ENCODE results near the gene JAML.
A peak's percentile ranks its signal among the peaks of the same experiment; 100 is the strongest.
"Not testable (repeated sequence)": the region's sequence is repeated elsewhere in the genome, so short reads cannot be mapped to it uniquely, and the experiment has no call there.

The JAML gene

DNA sequence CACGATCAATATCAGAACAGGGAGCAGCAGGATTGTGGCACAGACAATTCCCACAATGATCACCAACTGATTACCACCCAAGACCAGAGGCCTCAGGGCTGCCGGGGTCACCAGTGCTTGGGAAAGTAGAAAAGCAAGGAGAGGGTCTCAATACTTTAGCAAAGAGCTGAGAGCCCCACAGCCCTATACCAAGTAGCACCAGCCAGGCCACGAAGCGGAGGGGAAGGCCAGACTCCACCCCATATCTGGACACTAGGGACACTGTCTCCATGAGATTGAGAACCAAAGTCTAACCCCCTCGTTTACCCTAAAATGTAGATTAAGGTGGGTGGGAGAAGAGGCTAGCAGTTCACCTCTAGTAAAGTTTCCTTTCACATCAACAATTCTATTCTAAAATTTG is 24.3 kb downstream of the JAML start:
- Mint-ChIP-seq H3K9me3 (no peaks in the 10 kb centered on the region), H3K4me1 (peaks cover 11% of the 10 kb centered on the region), H3K27ac (no peak overlapping the region), H3K4me3 (no peak overlapping the region), H3K36me3 (peaks cover under 1% of the 10 kb centered on the region), H3K27me3 (no peaks in the 10 kb centered on the region)
- peak; percentile 21 for ATAC-seq

DNA sequence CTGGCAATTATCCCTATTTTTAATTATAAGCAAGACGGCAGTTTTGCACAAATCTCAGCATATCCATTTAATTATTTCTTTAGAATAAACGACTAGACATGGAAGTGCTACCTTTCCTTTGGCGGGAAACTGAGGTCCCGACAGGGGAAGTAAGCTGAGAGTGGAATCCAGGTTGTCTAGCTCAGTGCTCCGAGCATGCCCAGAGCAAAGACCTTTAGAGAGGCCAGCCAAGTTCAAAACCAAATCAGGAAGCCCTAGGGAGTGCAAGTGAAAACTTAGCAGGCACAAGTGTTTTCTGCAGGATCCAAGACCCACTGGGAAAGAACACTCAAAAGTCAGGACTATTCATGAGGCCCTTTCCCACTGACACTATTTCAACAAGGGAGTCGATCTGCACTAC is 25.7 kb downstream of the JAML start:
- no peaks in the 10 kb centered on the region for H3K27me3 Mint-ChIP-seq
- H3K27ac Mint-ChIP-seq = peak overlapping the region; percentile 60
- peaks cover 1% of the 10 kb centered on the region for H3K36me3 Mint-ChIP-seq
- H3K4me1 Mint-ChIP-seq = peaks cover 13% of the 10 kb centered on the region
- no peak for ATAC-seq
- no peaks in the 10 kb centered on the region for H3K9me3 Mint-ChIP-seq
- H3K4me3 Mint-ChIP-seq = no peak overlapping the region

DNA sequence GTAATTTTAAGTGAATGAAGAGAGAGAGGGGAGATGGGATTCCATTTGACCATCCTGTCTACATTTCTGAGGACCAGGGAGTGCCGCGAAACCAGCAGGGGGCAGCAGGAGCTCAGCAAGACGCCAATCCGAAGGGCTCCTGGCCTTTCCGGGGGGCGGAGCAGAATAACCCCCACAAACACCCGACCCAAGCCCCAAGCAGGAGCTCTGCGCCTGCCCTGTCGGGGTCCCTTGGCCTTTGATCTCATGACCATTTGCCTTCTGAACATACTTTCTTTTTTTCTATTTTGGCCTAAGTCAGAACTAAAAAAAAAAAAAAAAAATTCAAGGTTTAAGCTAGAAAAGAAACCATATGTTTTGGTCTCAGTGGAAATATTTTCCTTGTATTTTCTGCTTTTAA is 26.4 kb downstream of the JAML start:
- no peaks in the 10 kb centered on the region for H3K27me3 Mint-ChIP-seq
- peaks cover 8% of the 10 kb centered on the region for H3K36me3 Mint-ChIP-seq
- peak overlapping the region; percentile 60 for H3K27ac Mint-ChIP-seq
- peaks cover 3% of the 10 kb centered on the region for H3K9me3 Mint-ChIP-seq
- H3K4me1 Mint-ChIP-seq = peaks cover 16% of the 10 kb centered on the region
- peak; percentile 80 for ATAC-seq
- H3K4me3 Mint-ChIP-seq = no peak overlapping the region

DNA sequence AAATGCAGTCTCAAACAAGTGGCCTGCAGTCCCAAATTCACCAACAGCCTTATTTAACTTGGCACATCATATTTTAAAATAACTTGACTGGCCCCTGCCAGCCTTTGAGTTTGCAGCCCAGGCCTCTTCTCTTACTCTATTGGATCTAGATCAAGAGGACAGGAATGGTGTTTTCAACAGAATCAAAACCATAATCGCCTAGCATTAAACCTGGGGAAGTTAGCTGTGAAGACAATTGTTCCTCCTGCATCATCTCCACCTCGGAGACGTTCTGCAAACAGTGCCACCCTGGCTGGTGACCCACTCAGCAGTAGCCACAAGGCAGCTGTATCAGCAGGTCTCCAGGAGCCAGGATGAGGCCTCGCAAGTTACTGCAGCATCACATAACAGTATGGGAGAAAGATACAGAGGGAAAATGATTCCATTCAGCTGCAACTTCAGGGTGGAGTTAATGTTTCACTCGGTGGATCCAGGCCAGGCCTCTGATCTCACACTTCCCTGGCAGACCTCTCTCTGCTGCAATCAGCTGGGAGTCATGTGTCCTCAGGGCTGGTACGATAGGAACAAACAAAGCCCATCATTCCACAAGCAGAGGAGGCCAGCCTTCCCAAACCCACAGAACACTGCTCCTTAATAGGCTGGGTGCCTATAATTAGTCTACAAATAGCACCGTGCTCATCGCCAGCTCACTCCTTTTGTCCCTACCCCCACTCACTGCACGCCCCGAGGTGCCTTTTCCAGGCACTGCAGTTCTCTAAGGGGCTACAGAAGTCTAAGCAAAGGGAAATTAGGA is 29.8 kb downstream of the JAML start:
- no peak for ATAC-seq
- H3K4me3 Mint-ChIP-seq = no peak overlapping the region
- peaks cover 18% of the 10 kb centered on the region for H3K36me3 Mint-ChIP-seq
- no peak overlapping the region for H3K27ac Mint-ChIP-seq
- H3K4me1 Mint-ChIP-seq = peaks cover 24% of the 10 kb centered on the region
- peaks cover 15% of the 10 kb centered on the region for H3K9me3 Mint-ChIP-seq
- H3K27me3 Mint-ChIP-seq = peaks cover 14% of the 10 kb centered on the region

DNA sequence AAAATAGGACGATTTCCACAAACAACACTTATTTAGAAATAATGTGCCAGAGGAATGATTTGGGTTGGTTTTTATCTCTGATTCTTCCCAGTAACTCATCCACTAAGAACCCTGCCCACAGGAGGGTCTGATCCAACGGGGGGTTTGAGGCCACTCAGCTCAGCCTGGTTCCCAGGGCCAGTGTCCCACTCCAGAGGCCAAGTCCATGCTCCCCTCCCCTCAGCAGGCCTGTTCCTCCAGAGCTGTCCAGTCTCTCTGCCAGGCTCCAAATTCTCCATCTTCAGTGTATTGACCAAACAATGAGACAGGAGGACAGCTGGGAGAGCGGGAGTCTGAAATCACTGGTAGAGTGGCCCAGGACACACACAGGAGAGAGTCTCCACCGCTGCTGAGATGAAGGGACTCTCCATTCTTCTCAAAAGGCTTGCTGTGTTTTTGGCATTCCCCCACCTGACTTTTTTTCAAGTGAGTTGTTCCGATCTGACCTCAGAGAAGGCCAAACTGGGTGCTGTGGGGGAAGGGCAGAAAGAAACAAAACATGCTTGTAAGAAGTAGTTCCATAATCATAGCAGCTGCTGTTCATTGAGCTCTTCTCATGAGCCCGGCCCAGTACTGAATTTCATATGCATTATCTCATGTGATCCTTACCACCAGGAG is 30.8 kb downstream of the JAML start:
- peaks cover 15% of the 10 kb centered on the region for H3K9me3 Mint-ChIP-seq
- H3K4me1 Mint-ChIP-seq = peaks cover 24% of the 10 kb centered on the region
- H3K4me3 Mint-ChIP-seq = no peak overlapping the region
- ATAC-seq = peak; percentile 24
- peaks cover 24% of the 10 kb centered on the region for H3K27me3 Mint-ChIP-seq
- peak overlapping the region; percentile 42 for H3K27ac Mint-ChIP-seq
- peaks cover 18% of the 10 kb centered on the region for H3K36me3 Mint-ChIP-seq

DNA sequence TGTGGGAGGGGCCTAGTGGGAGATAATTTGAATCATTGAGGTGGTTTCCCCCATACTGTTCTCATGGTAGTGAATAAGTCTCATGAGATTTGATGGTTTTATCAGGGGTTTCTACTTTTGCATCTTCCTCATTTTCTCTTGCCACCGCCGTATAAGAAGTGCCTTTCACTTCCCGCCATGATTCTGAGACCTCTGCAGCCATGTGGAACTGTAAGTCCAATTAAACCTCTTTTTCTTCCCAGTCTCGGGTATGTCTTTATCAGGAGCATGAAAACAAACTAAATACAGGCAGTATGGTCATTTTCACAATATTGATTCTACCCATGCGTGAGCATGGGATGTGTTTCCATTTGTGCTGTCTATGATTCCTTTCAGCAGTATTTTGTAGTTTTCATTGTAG is 32.0 kb downstream of the JAML start:
- H3K4me3 Mint-ChIP-seq = not testable (repeated sequence)
- peaks cover 18% of the 10 kb centered on the region for H3K36me3 Mint-ChIP-seq
- H3K9me3 Mint-ChIP-seq = peaks cover 17% of the 10 kb centered on the region

DNA sequence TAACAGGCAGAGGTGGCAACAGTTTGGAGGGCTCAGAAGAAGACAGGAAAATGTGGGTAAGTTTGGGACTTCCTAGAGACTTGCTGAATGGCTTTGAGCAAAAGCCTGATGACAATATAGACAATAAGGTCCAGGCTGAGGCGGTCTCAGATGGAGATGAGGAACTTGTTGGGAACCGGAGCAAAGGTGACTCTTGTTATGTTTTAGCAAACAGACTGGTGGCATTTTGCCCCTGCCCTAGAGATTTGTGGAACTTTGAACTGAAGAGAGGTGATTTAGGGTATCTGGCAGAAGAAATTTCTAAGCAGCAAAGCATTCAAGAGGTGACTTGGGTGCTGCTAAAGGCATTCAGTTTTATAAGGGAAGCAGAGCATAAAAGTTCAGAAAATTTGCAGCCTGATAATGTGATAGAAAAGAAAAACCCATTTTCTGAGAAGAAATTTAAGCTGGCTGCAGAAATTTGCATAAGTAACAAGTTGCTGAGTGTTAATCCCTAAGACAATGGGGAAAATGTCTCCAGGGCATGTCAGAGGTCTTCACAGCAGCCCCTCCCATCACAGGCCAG is 33.8 kb downstream of the JAML start:
- ATAC-seq, H3K27ac Mint-ChIP-seq, H3K4me3 Mint-ChIP-seq: not testable (repeated sequence)
- Mint-ChIP-seq H3K36me3 (peaks cover 18% of the 10 kb centered on the region), H3K9me3 (peaks cover 17% of the 10 kb centered on the region), H3K27me3 (peaks cover 46% of the 10 kb centered on the region), H3K4me1 (peaks cover 20% of the 10 kb centered on the region)

More for the DNA sequence above, 32.0 kb downstream of the JAML start:
- ATAC-seq, H3K27ac Mint-ChIP-seq: not testable (repeated sequence)
- Mint-ChIP-seq H3K27me3 (peaks cover 35% of the 10 kb centered on the region), H3K4me1 (peaks cover 13% of the 10 kb centered on the region)

DNA sequence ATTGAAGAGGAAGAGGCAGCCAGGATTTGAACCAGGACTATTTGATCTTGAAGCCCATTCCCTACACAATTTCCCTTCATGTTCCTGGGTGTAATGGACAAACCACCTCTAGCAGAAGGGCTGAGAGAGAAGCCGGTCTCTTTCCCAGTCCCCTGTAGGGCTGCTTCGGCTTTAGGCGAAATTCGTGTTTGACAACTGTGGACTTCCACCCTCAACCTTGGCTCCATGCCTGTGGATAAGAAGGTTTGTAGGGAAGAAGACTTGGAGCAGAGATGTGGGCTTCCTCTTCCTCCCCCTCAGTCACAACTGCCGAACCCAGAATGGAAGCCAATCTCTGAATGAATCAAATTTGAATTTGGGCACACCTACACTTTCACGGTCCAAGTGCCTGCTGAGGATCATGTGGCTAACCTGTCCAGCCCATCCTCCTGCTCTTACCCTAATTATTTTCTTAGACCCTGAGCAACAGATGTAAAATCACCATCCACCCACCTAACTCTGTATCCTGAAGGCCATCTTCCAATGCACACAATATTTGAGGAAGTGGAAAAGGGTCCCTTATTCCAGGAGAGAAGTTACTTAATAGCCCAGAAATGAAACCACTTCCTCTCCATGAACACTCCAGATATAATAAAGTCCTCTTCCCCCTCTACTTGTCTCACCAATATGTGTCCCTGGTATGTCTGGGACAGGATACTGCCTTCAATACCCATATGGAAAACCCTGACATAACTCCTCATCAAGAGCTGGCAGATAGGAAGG is 38.3 kb downstream of the JAML start:
- Mint-ChIP-seq H3K4me1 (peaks cover 7% of the 10 kb centered on the region), H3K4me3 (no peak overlapping the region), H3K27ac (no peak overlapping the region), H3K9me3 (peaks cover 8% of the 10 kb centered on the region), H3K27me3 (peaks cover 55% of the 10 kb centered on the region), H3K36me3 (no peaks in the 10 kb centered on the region)
- ATAC-seq = no peak

DNA sequence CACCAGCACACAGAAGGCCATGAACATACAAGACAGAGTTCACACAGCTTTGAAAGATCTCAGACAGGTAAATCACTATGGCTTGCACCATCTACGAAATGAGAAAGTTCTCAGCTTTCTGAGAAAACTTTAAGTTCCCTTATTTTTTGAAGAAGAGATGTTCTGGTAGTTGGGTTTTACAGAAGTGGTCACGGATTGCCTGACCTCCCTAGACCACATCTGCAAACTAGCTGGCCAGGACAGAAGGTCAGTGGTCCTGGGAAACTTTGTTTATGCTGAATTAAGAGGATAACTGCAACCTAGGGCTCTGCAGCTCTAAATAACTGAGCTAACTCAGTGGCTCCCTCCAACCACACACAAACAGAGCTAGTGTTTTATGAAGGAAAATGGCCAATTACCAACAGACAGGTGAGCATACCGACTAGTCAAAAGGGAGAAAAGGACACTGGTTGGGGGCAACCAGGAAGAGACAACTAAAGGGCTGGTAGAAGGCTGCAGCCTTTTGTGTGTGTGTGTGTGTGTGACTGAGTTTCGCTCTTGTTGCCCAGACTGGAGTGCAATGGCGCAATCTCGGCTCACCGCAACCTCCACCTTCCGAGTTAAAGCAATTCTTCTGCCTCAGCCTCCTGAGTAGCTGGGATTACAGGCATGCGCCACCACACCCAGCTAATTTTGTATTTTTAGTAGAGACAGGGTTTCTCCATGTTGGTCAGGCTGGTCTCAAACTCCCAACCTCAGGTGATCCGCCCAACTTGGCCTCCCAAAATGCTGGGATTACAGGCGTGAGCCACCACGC is 39.8 kb downstream of the JAML start:
- Mint-ChIP-seq H3K4me1 (peaks cover 7% of the 10 kb centered on the region), H3K4me3 (no peak overlapping the region), H3K36me3 (no peaks in the 10 kb centered on the region), H3K9me3 (peaks cover 4% of the 10 kb centered on the region), H3K27me3 (peaks cover 53% of the 10 kb centered on the region), H3K27ac (no peak overlapping the region)
- peak; percentile 66 for ATAC-seq

- not testable (repeated sequence) for H3K4me3 Mint-ChIP-seq, H3K27ac Mint-ChIP-seq, H3K4me1 Mint-ChIP-seq, ATAC-seq, H3K9me3 Mint-ChIP-seq, H3K36me3 Mint-ChIP-seq
- peaks cover 53% of the 10 kb centered on the region for H3K27me3 Mint-ChIP-seq
Observed at GRCh38 chr11:118183691-118184090, 41.1 kb downstream of the JAML start.

GRCh38 chr11:118180300-118180703 is 44.5 kb downstream of the JAML start:
- Mint-ChIP-seq H3K27me3 (peaks cover 55% of the 10 kb centered on the region), H3K4me3 (no peak overlapping the region), H3K27ac (no peak overlapping the region), H3K4me1 (no peaks in the 10 kb centered on the region), H3K9me3 (peaks cover 2% of the 10 kb centered on the region), H3K36me3 (no peaks in the 10 kb centered on the region)
- ATAC-seq = peak; percentile 16

- no peak overlapping the region for H3K4me3 Mint-ChIP-seq
- no peaks in the 10 kb centered on the region for H3K36me3 Mint-ChIP-seq
- H3K27ac Mint-ChIP-seq = no peak overlapping the region
- ATAC-seq = no peak
- H3K4me1 Mint-ChIP-seq = no peaks in the 10 kb centered on the region
- H3K27me3 Mint-ChIP-seq = peaks cover 62% of the 10 kb centered on the region
- no peaks in the 10 kb centered on the region for H3K9me3 Mint-ChIP-seq
Observed at GRCh38 chr11:118176778-118177134, 48.1 kb downstream of the JAML start.

- H3K4me3 Mint-ChIP-seq = no peak within 1 kb of the TSS
- peaks cover 58% of the 10 kb centered on the region for H3K27me3 Mint-ChIP-seq
- H3K9me3 Mint-ChIP-seq = no peaks in the 10 kb centered on the region
- no peak for ATAC-seq
- H3K4me1 Mint-ChIP-seq = no peaks in the 10 kb centered on the region
- H3K27ac Mint-ChIP-seq = no peak within 1 kb of the TSS
- no peaks in the 10 kb centered on the region for H3K36me3 Mint-ChIP-seq
Observed at GRCh38 chr11:118175993-118176777, 48.6 kb downstream of the JAML start, which contains the start of gene SCN2B. Gene SCN2B (minus strand): TSS chr11:118176639. CDS start chr11:118176431, 208 bp downstream.
